ENCODE measurements around the gene TMEM9B.

DNA sequence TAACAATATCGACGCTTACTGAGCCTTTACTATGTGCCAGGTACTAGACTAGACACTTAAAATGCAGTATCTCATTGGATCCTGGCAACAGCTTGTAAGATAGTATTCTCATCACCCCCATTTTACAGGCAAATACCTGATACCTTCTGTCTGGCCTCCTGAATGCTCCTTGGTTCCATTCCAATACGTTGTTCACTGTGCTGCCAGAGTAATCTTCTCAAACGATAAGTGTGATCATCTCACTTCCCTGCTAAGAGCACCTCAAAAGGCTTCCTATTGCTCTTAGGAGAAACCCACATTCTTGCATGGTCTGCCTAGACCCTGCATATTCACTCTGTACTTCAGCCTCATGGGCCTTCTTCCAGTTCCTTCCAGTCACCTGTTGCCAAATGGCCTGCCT is 40.8 kb upstream of the TMEM9B start:
- TF ChIP-seq SMC3 (conservative IDR thresholded peaks at IDR 0.05; ENCODE audit: poor library complexity) (no peak), POLR2AphosphoS5 (IDR thresholded peaks at IDR 0.05) (no peak)
- TF ChIP-seq, protein P1, sequence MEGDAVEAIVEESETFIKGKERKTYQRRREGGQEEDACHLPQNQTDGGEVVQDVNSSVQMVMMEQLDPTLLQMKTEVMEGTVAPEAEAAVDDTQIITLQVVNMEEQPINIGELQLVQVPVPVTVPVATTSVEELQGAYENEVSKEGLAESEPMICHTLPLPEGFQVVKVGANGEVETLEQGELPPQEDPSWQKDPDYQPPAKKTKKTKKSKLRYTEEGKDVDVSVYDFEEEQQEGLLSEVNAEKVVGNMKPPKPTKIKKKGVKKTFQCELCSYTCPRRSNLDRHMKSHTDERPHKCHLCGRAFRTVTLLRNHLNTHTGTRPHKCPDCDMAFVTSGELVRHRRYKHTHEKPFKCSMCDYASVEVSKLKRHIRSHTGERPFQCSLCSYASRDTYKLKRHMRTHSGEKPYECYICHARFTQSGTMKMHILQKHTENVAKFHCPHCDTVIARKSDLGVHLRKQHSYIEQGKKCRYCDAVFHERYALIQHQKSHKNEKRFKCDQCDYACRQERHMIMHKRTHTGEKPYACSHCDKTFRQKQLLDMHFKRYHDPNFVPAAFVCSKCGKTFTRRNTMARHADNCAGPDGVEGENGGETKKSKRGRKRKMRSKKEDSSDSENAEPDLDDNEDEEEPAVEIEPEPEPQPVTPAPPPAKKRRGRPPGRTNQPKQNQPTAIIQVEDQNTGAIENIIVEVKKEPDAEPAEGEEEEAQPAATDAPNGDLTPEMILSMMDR (IDR thresholded peaks at IDR 0.05; ENCODE audit: poor library complexity, severe bottlenecking), result no peak
